HG03108 (cell line): ENCODE results near the gene MYH11.
"Not testable (repeated sequence)": the region's sequence is repeated elsewhere in the genome, so short reads cannot be mapped to it uniquely, and the experiment has no call there.

Experiments
- ATAC-seq: cut with Tn5 transposase; IDR thresholded peaks from one replicate; pipeline ENCODE4 v1.9.1; 2021; ENCODE audit warnings: moderate library complexity; ENCODE audit not compliant: unreplicated experiment

The MYH11 gene

DNA sequence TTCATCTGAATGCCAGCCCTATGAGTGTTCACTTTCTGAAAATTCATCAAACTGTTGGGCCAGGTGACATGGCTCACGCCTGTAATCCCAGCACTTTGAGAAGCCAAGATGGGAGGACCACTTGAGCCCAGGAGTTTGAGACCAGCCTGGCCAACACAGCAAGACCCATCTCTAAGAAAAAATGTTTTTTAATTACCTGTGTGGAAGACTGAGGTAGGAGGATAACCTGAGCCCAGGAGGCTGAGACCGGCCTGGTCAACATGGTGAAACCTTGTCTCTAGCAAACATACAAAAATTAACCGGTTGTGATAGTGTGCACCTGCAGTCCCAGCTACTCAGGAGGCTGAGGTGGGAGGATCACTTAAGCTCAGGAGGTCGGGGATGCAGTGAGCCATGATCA, 10.3 kb downstream of the MYH11 start:
- no peak for ATAC-seq

DNA sequence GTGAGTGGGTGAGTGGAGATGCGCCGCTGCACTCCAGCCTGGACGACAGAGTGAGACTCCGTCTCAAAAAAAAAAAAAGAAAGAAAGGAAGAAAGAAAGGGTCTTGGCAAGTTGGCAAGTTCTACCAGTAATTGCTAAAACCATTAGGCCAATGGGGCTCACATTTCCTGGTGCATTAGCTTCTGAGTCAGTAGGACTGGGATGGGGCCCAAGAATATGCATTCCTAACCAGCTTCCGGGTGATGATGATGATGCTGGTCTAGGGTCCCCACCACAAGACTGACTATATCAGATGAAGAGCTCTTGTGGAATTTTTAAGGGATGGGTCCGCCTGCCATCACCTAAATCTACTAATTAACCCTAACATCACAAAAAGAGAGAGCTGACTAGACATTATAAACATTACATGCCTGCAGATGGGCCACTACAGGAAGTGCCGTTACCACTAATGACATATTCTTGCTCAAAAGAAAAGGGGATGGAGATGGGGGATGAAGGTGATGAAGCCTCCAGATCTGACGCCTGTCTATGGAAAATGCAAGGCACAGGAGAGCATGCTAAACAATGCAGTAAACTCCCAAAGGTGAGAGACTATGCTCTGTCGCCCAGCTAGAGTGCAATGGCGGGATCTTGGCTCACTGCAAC, 13.1 kb downstream of the MYH11 start:
- no peak for ATAC-seq

DNA sequence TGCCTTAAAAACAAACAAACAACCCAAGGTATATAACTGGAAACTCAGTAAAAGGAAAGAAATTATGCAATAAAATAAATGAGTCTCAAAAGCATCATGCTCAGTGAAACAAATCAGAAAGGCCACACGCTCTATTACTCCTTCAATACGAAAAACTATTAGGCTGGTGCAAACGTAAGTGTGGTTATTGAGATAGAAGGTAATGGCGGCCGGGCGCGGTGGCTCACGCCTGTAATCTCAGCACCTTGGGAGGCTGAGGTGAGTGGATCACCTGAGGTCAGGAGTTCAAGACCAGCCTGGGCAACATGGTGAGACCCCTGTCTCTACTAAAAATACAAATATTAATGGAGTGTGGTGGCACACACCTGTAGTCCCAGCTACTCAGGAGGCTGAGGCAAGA, 17.6 kb downstream of the MYH11 start:
- ATAC-seq = not testable (repeated sequence)

DNA sequence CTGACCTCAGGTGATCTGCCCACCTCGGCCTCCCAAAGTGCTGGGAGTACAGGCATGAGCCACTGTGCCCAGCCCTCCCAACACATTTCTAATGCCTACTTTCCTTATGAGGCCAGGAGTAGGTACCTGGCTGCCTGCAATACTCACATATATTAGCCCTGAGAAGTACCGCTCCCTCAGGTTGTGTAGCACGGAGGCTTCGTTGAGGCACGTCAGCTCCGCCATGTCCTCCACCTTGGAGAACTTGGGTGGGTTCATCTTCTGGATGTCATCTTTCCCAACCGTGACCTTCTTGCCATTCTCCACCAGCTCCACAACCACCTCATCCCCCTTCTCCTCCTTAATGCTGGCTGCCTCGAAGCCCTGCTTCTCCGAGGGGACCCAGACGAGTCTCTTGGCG, 19.1 kb downstream of the MYH11 start:
- no peak for ATAC-seq

DNA sequence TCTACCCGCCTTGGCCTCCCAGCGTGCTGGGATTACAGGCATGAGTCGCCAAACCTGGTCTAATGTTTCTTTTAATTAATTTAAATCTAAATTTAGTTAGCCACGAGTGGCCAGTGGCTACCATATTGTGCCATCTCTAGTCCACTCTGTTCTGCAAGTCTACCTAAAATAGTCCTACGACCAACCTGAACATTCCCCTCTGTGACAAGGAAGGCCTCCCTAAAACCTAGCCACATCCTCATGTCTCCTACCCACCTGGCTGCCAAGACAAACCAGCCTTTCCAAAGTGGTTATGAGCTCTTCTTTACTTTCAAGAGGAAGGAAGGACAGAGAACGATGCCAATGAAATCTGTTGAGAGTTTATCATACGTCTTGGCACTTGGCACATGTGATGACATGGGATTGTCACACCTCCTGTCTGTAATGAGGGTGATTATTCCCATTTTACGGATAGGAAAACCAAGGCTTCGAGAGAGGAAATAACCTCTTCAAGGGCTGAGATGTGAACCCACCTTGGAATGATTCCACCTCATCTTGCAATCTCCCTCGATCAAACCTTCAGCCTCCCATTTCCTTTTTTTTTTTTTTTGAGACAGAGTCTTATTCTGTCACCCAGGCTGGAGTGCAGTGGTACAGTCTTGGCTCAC, 19.7 kb downstream of the MYH11 start:
- ATAC-seq = no peak

DNA sequence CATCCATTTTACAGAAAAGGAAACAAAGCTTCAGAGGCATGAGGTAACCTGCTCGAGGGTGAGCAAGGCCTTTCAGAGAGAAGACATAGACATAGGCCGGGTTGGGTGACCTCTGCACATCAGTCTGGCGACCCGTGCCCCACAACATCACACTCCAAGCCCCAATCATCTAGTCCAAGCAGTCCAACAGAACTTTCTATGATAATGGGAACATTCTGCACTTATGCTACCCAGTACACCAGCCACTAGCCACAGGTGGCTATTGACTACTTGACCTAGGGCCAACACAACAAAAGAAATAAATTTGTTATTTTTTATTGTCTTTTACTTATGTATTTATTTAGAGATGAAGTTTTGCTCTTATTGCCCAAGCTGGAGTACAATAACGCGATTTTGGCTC, 20.8 kb downstream of the MYH11 start:
- ATAC-seq = no peak

DNA sequence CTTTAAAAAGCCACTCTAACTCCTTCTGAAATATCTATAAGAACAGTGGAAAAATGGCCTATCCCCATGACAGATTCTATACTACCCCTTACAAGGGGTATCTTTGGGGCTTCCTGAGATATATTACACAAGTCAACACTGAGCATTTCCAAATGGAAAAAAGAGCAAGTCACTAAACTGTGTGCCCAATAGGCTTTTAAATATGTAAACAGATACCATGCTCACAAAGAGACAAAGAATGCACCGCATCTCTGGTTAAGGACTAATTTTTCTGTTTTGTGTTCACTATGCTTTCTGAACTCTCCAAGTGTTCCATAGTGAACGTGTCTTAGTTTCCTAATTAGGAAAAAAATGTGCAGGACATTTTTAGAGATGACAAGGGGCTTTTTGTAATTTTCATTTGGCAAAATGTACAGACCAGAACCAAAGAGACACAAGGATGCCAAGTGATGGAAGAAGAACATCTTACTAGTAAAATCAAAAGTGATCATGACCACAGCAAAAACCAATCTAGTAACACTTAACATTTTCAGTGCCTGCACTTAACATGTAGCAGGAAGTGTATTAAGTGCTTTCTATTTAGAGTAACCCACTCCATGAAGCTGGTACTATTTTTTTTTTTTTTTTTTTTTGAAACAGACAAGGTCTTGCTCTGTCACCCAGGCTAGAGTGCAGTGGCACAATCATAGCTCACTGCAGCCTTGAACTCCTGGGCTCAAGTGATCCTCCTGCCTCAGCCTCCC, 21.5 kb downstream of the MYH11 start:
- ATAC-seq = no peak

DNA sequence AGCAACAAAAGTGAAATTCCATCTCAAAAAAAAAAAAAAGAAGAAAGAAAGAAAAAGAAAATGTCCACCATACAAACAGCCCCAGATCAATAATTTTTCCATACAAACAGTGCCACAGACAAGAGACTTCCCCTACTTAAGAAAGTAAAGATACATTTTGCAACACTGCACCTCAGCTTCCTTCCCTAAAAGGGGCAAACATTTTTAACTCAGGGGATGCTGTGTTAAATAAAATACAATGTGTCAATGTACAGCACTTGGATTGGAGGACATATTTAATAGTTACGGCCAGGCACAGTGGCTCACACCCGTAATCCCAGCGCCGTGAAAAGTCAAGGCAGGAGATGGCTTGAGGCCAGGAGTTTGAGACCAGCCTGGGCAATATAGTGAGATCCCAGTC, 22.3 kb downstream of the MYH11 start:
- no peak for ATAC-seq

DNA sequence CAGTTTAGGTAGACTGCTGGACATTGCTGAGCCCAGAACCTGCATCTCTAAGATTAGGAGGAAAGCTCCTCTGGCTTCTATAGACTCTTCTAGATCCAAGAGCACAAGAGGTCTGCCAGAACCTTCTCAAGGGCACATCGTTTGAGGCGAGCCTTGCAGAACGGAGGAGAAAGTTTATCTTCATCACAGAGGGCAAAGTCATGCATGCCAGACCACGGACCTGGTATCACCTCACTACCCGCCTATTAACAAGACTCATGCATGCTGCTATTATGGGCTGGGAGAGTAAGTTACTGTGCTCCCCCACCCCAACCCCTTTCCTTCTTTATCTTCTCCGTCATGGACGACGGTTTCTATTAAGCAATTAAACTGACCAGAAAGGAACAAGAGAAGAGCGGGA, 23.3 kb downstream of the MYH11 start:
- no peak for ATAC-seq

DNA sequence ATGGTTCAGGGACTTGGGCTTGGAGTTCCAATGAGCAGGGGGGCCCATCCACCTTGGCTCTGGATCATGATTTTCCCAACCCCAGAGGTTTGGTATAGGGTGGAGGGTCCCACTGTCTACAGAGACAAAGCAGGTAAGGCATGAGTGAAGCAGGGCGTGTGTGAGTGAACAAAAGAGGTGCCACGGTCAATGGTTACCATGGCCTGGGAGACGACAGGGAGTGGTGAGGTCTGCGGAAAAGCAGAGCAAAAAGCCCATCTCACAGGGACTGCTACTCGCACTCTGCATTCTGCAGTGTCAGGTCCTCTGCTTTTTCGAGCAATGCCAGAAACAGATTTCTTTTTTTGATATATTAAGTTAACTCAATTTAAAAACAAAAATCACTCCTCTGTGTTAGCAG, 24.6 kb downstream of the MYH11 start:
- ATAC-seq = no peak

DNA sequence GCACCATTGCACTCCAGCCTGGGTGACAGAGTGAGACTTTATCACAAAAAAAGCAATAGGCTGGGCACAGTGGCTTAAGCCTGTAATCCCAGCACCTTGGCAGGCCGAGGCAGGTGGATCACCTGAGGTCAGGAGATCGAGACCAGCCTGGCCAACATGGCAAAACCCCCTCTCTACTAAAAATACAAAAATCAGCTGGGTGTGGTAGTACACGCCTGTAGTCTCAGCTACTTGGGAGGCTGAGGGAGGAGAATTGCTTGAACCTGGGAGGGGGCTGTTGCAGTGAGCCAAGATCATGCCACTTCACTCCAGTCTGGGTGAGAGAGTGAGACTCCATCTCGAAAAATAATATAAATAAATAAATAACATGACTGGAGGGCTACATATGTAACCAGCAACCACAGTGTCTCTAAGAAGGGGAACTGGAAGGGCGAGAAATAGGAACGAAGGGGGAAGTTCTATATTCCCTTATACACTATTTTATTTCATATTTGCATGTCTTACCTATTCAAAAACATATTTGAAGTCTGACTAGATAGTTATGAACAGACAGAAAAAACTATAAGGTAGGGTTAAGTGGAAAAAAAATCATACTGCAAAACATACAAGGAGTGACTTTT, 25.9 kb downstream of the MYH11 start:
- ATAC-seq = no peak

DNA sequence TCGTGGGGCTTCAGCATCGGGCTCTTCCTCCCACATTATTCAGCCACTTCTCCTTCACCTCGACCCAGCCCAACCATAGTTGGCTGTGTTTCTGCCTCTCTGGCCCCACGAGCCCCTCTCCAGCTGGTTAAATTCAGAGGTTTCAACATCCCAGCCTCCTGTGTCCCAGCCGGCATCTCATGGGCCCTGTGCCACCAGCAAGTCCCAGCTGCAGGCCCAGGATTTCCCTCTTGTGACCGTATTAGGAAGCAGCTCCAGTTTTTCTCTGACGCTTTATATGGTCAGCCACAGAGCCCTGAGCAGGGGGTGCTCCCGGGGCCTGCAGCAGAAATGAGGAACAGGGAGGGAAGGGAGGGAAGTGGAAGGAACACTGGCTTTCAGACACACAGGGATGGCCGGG, 27.4 kb downstream of the MYH11 start:
- no peak for ATAC-seq

DNA sequence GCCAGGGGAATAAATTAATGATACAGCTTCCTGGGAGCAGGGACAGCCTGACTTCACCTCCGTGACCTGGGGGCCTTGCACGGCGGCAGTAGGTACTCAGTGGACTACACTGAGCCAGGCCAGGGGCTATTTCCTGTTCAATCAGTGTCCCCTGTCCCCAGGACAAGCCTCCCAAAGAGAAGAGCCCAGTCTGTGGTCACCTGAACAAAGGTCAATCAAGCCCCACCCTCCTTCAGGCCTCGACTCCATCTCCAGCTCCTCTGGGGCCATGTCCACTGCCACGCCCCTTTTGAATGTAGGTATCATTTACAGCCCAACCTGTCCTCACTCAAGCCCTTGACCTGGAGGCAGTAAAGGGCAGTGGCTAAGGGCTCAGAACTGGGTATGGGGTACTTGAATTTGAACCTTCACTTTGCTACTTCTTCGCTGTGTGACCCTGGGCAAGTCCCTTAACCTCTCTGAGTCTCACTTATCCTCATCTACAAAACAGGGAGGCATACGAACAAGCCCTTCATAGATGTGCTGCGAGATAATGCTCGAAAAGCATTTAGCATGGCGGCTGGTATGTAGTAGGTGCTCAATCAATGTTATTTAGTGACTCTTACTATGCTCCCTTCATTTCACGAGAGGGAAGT, 29.0 kb downstream of the MYH11 start:
- ATAC-seq = no peak

DNA sequence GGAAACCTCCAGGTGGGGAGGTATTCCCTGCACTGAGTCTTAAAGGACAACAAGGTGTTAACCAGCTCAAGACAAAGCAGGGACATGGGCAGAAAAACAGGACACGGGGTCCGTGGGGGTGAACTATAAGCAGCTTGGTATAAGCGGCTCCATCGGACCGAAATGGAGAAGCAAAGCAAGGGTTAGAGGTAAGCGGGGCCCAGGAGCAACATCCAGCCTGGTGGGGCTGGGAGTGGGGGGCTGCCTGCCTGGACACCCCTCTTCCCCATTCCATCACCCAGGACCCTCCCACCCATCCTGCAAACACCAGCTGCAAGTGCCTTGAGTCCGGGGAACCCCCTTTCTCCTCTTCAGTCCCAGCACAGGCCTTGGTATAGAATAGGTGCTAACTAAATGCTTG, 29.5 kb downstream of the MYH11 start:
- no peak for ATAC-seq

DNA sequence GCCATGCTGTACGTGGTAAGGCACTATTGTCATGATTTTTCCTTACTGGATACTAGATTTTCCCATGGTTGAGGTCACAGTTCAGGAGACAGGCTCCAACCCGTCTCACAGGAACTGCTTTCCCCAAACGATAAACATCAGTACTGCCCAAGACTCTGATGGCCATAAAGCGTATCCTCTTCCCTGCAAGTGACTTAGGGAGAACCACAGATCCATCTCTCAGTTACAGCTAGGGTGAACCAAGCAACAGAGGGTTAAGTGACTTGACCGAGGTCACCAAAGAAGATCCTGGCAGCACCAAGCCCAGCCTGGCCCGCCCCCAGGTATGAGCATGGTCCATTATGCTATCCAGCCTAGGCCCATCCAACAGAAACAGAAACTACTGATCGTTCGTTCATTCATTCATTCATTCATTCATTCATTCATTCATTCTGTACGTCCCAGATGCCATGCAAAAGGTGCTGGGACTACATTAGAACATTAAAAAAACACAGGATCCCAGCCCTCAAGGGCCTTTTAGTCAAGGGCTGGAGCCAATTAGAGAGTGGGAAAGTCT, 31.0 kb downstream of the MYH11 start:
- no peak for ATAC-seq

DNA sequence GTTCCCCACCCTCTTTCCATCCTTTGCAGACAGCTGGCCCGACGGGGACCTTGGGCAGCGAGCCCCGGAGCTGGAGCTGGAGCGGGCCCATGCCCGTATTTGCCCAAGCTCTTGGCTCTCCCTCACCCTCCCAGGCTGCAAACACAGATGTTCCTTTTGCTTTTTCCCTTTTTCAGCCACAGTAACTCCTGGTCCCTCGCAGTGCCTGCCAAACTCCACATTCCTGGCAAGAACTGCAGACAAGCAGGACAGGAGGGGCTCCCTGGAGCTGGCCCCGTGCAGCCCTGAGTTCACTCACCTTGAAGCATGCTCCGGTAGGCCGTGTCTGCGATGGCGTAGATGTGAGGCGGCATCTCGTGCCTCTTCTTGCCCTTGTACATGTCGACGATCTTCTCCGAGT, 33.9 kb downstream of the MYH11 start:
- ATAC-seq = no peak

DNA sequence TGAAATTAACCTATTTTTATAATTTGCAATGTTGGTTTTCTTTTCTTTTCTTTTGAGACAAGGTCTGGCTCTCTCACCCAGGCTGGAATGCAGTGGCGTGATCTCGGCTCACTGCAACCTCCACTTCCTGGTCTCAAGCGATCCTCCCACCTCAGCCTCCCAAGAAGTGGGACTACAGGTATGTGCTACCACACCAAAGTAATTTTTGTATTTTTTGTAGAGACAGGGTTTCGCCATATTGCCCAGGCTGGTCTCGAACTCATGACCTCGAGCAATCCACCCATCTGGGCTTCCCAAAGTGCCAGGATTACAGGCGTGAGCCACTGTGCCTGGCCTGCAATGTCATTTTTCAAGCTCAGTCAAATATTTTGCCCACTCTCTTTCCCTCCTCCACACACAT, 36.0 kb downstream of the MYH11 start:
- ATAC-seq = no peak

DNA sequence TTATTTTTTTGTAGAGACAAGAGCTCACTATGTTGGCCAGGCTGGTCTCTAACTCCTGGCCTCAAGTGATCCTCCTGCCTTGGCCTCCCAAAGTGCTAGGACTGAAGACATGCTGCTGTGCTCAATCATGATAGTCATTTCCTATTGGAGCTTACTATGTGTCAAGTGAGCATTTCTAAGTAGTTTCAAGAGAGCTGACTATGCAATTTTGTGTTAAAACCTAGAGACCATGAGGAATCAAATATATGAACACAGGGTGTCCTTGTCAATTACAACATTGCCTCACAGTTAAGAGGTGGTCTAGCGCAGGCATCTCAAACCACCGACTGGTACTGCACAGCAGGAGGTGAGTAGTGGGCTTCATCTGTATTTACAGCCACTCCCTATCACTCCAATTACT, 37.8 kb downstream of the MYH11 start:
- no peak for ATAC-seq

DNA sequence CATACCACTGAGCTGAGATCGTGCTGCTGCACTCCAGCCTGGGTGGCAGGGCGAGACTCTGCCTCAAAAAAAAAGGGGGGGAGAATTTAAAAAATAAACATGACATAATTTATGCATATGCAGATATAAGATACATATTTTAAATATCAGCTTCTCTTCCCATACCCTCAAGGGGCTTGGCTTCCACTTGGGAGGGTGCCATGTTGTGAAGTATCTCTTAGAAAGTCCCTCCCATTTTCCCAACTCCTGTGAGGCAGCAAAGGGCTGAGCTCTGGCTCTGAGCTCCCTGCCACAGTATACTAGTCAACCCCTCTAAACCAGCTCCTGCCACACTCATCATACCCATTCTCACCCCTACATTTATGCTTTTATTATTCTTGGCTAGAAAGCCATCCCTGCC, 39.4 kb downstream of the MYH11 start:
- no peak for ATAC-seq

DNA sequence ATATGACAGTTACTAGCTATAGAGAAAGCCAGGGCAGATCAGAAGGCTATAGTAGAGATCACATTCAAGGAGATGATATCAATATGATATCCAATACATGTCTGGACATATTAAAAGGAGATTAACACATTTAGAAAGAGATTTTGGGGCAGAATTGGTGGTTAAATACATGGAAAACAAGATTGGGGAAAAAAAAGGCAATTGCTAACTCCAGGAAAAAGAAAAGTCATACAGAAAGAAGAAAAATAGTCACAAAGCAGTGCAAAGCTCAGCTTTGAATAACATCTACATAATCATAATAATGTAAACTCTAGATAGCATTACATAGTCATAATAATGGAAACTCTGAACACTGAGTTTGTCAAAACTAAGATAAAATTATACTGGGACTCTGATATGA, 40.6 kb downstream of the MYH11 start:
- ATAC-seq = no peak

DNA sequence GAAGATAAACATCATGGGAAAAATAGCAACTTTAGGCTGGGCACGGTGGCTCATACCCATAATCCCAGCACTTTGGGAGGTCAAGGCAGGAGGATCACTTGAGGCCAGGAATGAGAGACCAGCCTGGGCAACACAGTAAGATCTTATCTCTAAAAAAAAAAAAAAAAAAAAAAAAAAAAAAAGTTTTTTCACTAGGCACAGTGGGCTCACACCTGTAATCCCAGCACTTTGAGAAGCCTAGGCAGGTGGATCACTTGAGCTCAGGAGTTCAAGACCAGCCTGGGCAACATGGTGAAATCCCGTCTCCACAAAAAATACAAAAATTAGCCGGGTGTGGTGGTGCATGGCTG, 44.5 kb downstream of the MYH11 start:
- ATAC-seq = not testable (repeated sequence)
